Measurements from ENCODE around the gene BLVRA. TPM values are rescaled to one million over a fixed set of nuclear protein-coding genes. Genes with fewer than 3 reads are reported as not detected.

BLVRA gene
- total RNA-seq, 2 experiments from 2014 or later, result 15.7 TPM

DNA sequence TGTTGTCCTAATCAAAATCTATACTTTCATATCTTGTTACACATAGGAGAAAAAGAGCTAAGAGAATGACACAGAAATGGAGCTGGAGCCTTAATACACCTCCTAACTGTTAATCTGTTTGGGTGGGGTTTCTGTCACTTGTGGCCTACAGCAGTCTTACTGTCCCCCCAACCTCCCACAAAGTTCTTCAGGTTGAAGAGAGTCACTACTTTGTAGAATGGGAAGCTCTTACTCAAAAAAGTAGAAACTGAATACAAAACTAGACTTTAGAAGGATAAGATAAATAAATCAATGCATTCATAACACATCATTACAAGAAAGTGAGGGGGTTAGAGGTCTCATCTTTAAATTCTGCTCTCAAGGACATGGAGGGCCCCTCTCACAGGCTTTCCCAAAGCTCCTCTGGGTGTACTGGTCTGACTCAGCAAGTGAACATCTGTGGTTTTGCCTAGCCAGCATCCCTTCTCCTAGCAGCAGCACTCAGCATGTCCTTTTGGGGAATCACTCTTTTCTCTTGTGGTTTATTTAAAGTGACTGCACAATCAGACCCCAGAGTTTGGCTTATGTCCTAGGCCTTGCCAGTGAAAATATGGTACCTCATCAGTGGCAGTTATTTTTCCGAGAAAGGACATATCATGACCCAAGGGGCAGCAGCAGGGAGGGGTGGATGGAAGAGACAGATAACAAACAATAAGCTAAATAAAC is 2.0 kb upstream of the BLVRA start:
- H3K9me3 Mint-ChIP-seq, result no peaks in the 10 kb centered on the region
- H3K27ac Mint-ChIP-seq, result peak overlapping the region; percentile 64
- TF ChIP-seq, protein P1, sequence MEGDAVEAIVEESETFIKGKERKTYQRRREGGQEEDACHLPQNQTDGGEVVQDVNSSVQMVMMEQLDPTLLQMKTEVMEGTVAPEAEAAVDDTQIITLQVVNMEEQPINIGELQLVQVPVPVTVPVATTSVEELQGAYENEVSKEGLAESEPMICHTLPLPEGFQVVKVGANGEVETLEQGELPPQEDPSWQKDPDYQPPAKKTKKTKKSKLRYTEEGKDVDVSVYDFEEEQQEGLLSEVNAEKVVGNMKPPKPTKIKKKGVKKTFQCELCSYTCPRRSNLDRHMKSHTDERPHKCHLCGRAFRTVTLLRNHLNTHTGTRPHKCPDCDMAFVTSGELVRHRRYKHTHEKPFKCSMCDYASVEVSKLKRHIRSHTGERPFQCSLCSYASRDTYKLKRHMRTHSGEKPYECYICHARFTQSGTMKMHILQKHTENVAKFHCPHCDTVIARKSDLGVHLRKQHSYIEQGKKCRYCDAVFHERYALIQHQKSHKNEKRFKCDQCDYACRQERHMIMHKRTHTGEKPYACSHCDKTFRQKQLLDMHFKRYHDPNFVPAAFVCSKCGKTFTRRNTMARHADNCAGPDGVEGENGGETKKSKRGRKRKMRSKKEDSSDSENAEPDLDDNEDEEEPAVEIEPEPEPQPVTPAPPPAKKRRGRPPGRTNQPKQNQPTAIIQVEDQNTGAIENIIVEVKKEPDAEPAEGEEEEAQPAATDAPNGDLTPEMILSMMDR (IDR thresholded peaks at IDR 0.05), result no peak
- peaks cover 23% of the 10 kb centered on the region for H3K4me1 Mint-ChIP-seq (ENCODE audit: low read depth)
- ChIA-PET POLR2A (no interaction called here), CTCF (interaction anchor here (1.2 kb wide), 1 partner anchor 174 kb away, joined by 3 read pairs; the partner anchor contains the start of gene STK17A)
- intact Hi-C loops (cut with DNase I, micrococcal nuclease), result no loop called here
- DNase-seq (no peak), ATAC-seq (ENCODE audit: poor library complexity) (no peak)
- Histone ChIP-seq H3K27ac (ENCODE audit: low read depth in 1 of 2, low read length in 2 of 2) (no peak overlapping the region), H3K9me3 (ENCODE audit: control insufficient read depth in 1 of 2, insufficient read depth in 1 of 2, low read length in 2 of 2) (no peaks in the 10 kb centered on the region), H3K36me3 (ENCODE audit: insufficient read depth, low read length) (no peaks in the 10 kb centered on the region), H3K4me3 (ENCODE audit: low read length) (no peak overlapping the region), H3K27me3 (ENCODE audit: control insufficient read depth in 1 of 2, insufficient read depth in 2 of 2, low read length in 2 of 2) (no peaks in the 10 kb centered on the region), H3K4me1 (ENCODE audit: insufficient read depth, low read length) (peaks cover 13% of the 10 kb centered on the region)
- peaks cover 6% of the 10 kb centered on the region for H3K36me3 Mint-ChIP-seq (ENCODE audit: low read depth)
- peak overlapping the region; percentile 91 for H3K4me3 Mint-ChIP-seq
- no peaks in the 10 kb centered on the region for H3K27me3 Mint-ChIP-seq

- Histone ChIP-seq H3K36me3 (ENCODE audit: insufficient read depth, low read length) (no peaks in the 10 kb centered on the region), H3K4me1 (ENCODE audit: insufficient read depth, low read length) (peaks cover 13% of the 10 kb centered on the region), H3K9me3 (ENCODE audit: control insufficient read depth in 1 of 2, insufficient read depth in 1 of 2, low read length in 2 of 2) (no peaks in the 10 kb centered on the region), H3K4me3 (ENCODE audit: low read length) (no peak overlapping the region), H3K27me3 (ENCODE audit: control insufficient read depth in 1 of 2, insufficient read depth in 2 of 2, low read length in 2 of 2) (no peaks in the 10 kb centered on the region), H3K27ac (ENCODE audit: low read depth in 1 of 2, low read length in 2 of 2) (no peak overlapping the region)
- TF ChIP-seq, protein P1 (IDR thresholded peaks at IDR 0.05), result no peak
- H3K27ac Mint-ChIP-seq, result peak overlapping the region; percentile 64
- ChIA-PET CTCF (interaction anchor here (1.2 kb wide), 1 partner anchor 175 kb away, joined by 3 read pairs; the partner anchor contains the start of gene STK17A), POLR2A (interaction anchor here (2.0 kb wide), 1 partner anchor 28 kb away, joined by 17 read pairs; the partner anchor contains the start of gene COA1)
- intact Hi-C loops (cut with DNase I, micrococcal nuclease), result no loop called here
- H3K9me3 Mint-ChIP-seq, result no peaks in the 10 kb centered on the region
- no peak for ATAC-seq (ENCODE audit: poor library complexity)
- peaks cover 29% of the 10 kb centered on the region for H3K4me1 Mint-ChIP-seq (ENCODE audit: low read depth)
- DNase-seq, result no peak
- peak overlapping the region; percentile 91 for H3K4me3 Mint-ChIP-seq
- peaks cover 6% of the 10 kb centered on the region for H3K36me3 Mint-ChIP-seq (ENCODE audit: low read depth)
- H3K27me3 Mint-ChIP-seq, result no peaks in the 10 kb centered on the region
These were observed 1.3 kb upstream of the BLVRA start for GRCh38 chr7:43757073-43757720.

- ATAC-seq (ENCODE audit: poor library complexity) (peak; percentile 63), DNase-seq (peak in 13 of 14 experiments; percentile 8 to 74 (median 32))
- H3K9me3 Mint-ChIP-seq, result no peaks in the 10 kb centered on the region
- H3K27ac ChIP-seq (ENCODE audit: low read depth in 1 of 2, low read length in 2 of 2), result peak overlapping the region in 1 of 2 donors; percentile 35
- no peaks in the 10 kb centered on the region for H3K27me3 Mint-ChIP-seq
- ChIA-PET CTCF (interaction anchor here (0.6 kb wide), 1 partner anchor 500 kb away, joined by 3 read pairs; no protein-coding TSS in a partner anchor), POLR2A (interaction anchor here (1.0 to 2.0 kb wide), 7 partner anchors 10 to 827 kb away, joined by 3 to 17 read pairs (median 4); partner anchors contain the start of genes COA1, MRPL32, MRPS24 and PSMA2)
- peak overlapping the region; percentile 96 for H3K4me3 Mint-ChIP-seq
- H3K36me3 ChIP-seq (ENCODE audit: insufficient read depth, low read length), result no peaks in the 10 kb centered on the region
- H3K9me3 ChIP-seq (ENCODE audit: control insufficient read depth in 1 of 2, insufficient read depth in 1 of 2, low read length in 2 of 2), result no peaks in the 10 kb centered on the region
- TF ChIP-seq, protein P1 (IDR thresholded peaks at IDR 0.05), result no peak
- intact Hi-C loops (cut with DNase I, micrococcal nuclease), result no loop called here
- H3K36me3 Mint-ChIP-seq (ENCODE audit: low read depth), result peaks cover 6% of the 10 kb centered on the region
- H3K27me3 ChIP-seq (ENCODE audit: control insufficient read depth in 1 of 2, insufficient read depth in 2 of 2, low read length in 2 of 2), result no peaks in the 10 kb centered on the region
- H3K4me1 Mint-ChIP-seq (ENCODE audit: low read depth), result peaks cover 42% of the 10 kb centered on the region
- peak overlapping the region; percentile 68 for H3K4me3 ChIP-seq (ENCODE audit: low read length)
- H3K27ac Mint-ChIP-seq, result peak overlapping the region; percentile 61
- H3K4me1 ChIP-seq (ENCODE audit: insufficient read depth, low read length), result peaks cover 17% of the 10 kb centered on the region
These were observed 573 bp downstream of the BLVRA start for GRCh38 chr7:43758822-43759683.
